GM12892 (cell line): ENCODE measurements around the gene DRC7.

Experiments used
- POLR2A ChIP-seq: IDR thresholded peaks from 2 replicates; pipeline ENCODE4 v1.6.1; 2011; ENCODE audit warnings: low read depth, low read length, control low read depth
- POLR2AphosphoS5 ChIP-seq: IDR thresholded peaks from 2 replicates; pipeline ENCODE4 v1.6.1; 2011; ENCODE audit warnings: low read depth, low read length, control low read depth
- TAF1 ChIP-seq: IDR thresholded peaks from 2 replicates; pipeline ENCODE4 v1.6.1; 2011; ENCODE audit warnings: low read depth, mild to moderate bottlenecking, control low read depth, low read length, borderline replicate concordance

- TF ChIP-seq TAF1 (no peak), POLR2A (no peak), POLR2AphosphoS5 (no peak)
Observed at GRCh38 chr16:57648125-57648524, 46.5 kb upstream of the DRC7 start.
